ENCODE measurements around the gene C12orf50. TPM values are rescaled to one million over a fixed set of nuclear protein-coding genes. Genes with fewer than 3 reads are reported as not detected.

C12orf50 gene
- polyA plus RNA-seq, 1 experiment = not detected

GRCh38 chr12:88017964-88018363, 11.2 kb downstream of the C12orf50 start:
- no peak for TF ChIP-seq CTCF (IDR thresholded peaks at IDR 0.05; ENCODE audit: insufficient read depth, low read depth, low read length)
- no peak overlapping the region for H3K4me3 ChIP-seq (ENCODE audit: low read depth, low read length)
- no peak for DNase-seq (ENCODE audit: low read depth)
- H3K27me3 ChIP-seq (ENCODE audit: control insufficient read depth, insufficient read depth, low read length) = no peaks in the 10 kb centered on the region
- CTCF ChIA-PET = no interaction called here
- POLR2A ChIA-PET = no interaction called here
- no peaks in the 10 kb centered on the region for H3K36me3 ChIP-seq (ENCODE audit: control insufficient read depth, insufficient read depth, low read length)

DNA sequence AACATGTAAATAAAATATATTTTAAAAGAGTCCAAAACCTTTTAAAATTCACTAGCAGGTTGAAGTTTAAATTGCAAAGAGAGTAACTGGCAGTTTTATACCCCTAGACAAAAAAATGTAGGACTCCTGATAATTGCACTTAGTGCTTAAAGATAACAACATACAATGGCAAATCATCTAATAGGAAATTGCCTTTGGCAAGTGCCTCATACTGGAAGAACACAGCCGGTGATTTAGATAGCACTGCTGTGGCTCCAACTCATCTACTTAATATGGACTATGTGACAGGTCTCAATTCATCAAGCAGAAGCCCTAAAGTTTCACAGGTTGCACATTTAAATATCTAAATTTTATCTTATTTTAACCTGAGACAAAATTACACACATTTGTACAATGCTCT, 13.4 kb downstream of the C12orf50 start:
- ChIA-PET CTCF (no interaction called here), POLR2A (no interaction called here)
- TF ChIP-seq CTCF (IDR thresholded peaks at IDR 0.05; ENCODE audit: insufficient read depth, low read depth, low read length) = no peak
- no peaks in the 10 kb centered on the region for H3K27me3 ChIP-seq (ENCODE audit: control insufficient read depth, insufficient read depth, low read length)
- no peak overlapping the region for H3K4me3 ChIP-seq (ENCODE audit: low read depth, low read length)
- DNase-seq (ENCODE audit: low read depth) = no peak
- H3K36me3 ChIP-seq (ENCODE audit: control insufficient read depth, insufficient read depth, low read length) = no peaks in the 10 kb centered on the region

- ChIA-PET POLR2A (no interaction called here), CTCF (no interaction called here)
- no peaks in the 10 kb centered on the region for H3K36me3 ChIP-seq (ENCODE audit: control insufficient read depth, insufficient read depth, low read length)
- no peaks in the 10 kb centered on the region for H3K27me3 ChIP-seq (ENCODE audit: control insufficient read depth, insufficient read depth, low read length)
- no peak for DNase-seq (ENCODE audit: low read depth)
- no peak overlapping the region for H3K4me3 ChIP-seq (ENCODE audit: low read depth, low read length)
- TF ChIP-seq CTCF (IDR thresholded peaks at IDR 0.05; ENCODE audit: insufficient read depth, low read depth, low read length) = no peak
These were observed 17.4 kb downstream of the C12orf50 start for GRCh38 chr12:88011755-88012154.

DNA sequence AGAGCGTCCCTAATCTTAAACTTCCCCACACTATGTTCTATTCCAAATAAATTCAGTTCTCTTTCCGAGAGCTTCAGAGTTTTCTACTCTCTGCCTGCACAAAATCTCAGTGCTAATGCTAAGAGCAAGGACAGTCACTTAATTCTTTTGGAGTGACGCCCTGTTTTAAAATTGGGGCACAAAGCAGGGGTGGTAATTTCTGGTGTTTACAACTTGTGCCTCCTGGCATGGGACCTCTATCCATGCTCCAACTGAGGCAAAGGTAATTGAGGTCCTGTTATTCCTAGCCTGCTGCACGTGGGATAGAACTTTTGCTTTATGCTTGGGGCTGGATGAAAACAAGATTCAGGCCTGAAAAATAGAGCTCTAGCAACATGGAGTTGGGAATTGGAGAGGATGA, 22.9 kb downstream of the C12orf50 start:
- POLR2A ChIA-PET = no interaction called here
- CTCF ChIA-PET = no interaction called here
- DNase-seq (ENCODE audit: low read depth) = no peak
- no peak for TF ChIP-seq CTCF (IDR thresholded peaks at IDR 0.05; ENCODE audit: insufficient read depth, low read depth, low read length)
- no peaks in the 10 kb centered on the region; the same call in 1 of the 2 replicates for H3K27me3 ChIP-seq (ENCODE audit: control insufficient read depth, insufficient read depth, low read length)
- H3K36me3 ChIP-seq (ENCODE audit: control insufficient read depth, insufficient read depth, low read length) = no peaks in the 10 kb centered on the region
- no peak overlapping the region for H3K4me3 ChIP-seq (ENCODE audit: low read depth, low read length)

DNA sequence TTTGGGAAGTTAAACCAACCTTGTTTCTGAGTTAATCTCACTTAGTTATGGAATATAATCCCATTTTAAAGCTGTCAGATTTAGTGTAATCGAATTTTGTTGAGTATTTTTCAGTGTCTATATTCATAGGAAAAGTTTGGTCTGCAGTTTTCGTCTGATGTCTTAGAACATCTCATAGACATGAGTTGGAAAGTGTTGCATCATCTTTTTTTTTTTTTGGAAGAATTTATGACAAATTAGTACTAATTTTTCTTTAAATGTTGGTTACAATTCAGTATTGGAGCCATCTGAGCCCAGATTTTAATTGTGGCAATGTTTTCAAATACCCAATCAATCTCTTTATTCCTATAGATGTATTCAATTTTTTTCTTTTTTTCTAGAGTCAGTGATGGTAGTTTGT, 27.9 kb downstream of the C12orf50 start:
- TF ChIP-seq CTCF (IDR thresholded peaks at IDR 0.05; ENCODE audit: insufficient read depth, low read depth, low read length) = no peak
- ChIA-PET CTCF (no interaction called here), POLR2A (no interaction called here)
- Histone ChIP-seq H3K27me3 (ENCODE audit: control insufficient read depth, insufficient read depth, low read length) (no peaks in the 10 kb centered on the region; the same call in 1 of the 2 replicates), H3K36me3 (ENCODE audit: control insufficient read depth, insufficient read depth, low read length) (no peaks in the 10 kb centered on the region), H3K4me3 (ENCODE audit: low read depth, low read length) (no peak overlapping the region)
- no peak for DNase-seq (ENCODE audit: low read depth)
